ENCODE data around the gene BTBD7. TPM values are rescaled to one million over a fixed set of nuclear protein-coding genes. Genes with fewer than 3 reads are reported as not detected.

Gene BTBD7
- total RNA-seq, 1 experiment from 2014 or later = 30.1 TPM

GRCh38 chr14:93323600-93324174 is 9.1 kb downstream of the BTBD7 start:
- BruUV-seq (replicated peaks) = no TSS peak
- H4K20me1 ChIP-seq (ENCODE audit: insufficient read depth) = peaks cover 9% of the 10 kb centered on the region
- no peak overlapping the region for H3K27ac ChIP-seq

GRCh38 chr14:93322929-93323599 is 9.8 kb downstream of the BTBD7 start:
- ChIA-PET CTCF (no interaction called here), POLR2A (ENCODE audit: unreplicated experiment) (interaction anchor here (0.7 kb wide), 1 partner anchor 21 kb away, joined by 5 read pairs; no protein-coding TSS in a partner anchor)
- H3K79me2 ChIP-seq (ENCODE audit: low read depth) = peaks cover 99% of the 10 kb centered on the region
- BruUV-seq (replicated peaks) = no TSS peak
- H4K20me1 ChIP-seq (ENCODE audit: insufficient read depth) = peaks cover 12% of the 10 kb centered on the region
- H3K4me1 ChIP-seq (replicated peaks; ENCODE audit: insufficient read depth) = peaks cover 8% of the 10 kb centered on the region
- DNase-seq = no peak
- no peak overlapping the region for H3K4me3 ChIP-seq
- no peak overlapping the region for H2AFZ ChIP-seq
- no peak overlapping the region for H3K27ac ChIP-seq
- peaks cover 12% of the 10 kb centered on the region; the same call in 1 of the 2 replicates for H3K36me3 ChIP-seq (ENCODE audit: low read depth)
- no peak overlapping the region for H3K4me2 ChIP-seq
- H3K9me2 ChIP-seq (ENCODE audit: insufficient read depth) = no peaks in the 10 kb centered on the region
- H3K27me3 ChIP-seq (ENCODE audit: insufficient read depth, low read depth) = no peaks in the 10 kb centered on the region
- H3F3A ChIP-seq (ENCODE audit: insufficient read depth, low read depth) = peaks cover 3% of the 10 kb centered on the region; the same call in 1 of the 2 replicates
- no peak for TF ChIP-seq EZH2 (IDR thresholded peaks at IDR 0.05; ENCODE audit: low read depth)
- TF ChIP-seq CTCF (conservative IDR thresholded peaks at IDR 0.05) = no peak
- H3K9me3 ChIP-seq (ENCODE audit: insufficient read depth, low read depth) = no peaks in the 10 kb centered on the region
- intact Hi-C loops (cut with micrococcal nuclease; ENCODE audit: unreplicated experiment) = no loop called here

More at GRCh38 chr14:93323600-93324174, 9.1 kb downstream of the BTBD7 start:
- Histone ChIP-seq H3K27me3 (ENCODE audit: insufficient read depth, low read depth) (no peaks in the 10 kb centered on the region), H3F3A (ENCODE audit: insufficient read depth, low read depth) (peaks cover 2% of the 10 kb centered on the region; the same call in 1 of the 2 replicates), H3K36me3 (ENCODE audit: low read depth) (peaks cover 12% of the 10 kb centered on the region; the same call in 1 of the 2 replicates), H3K4me2 (no peak overlapping the region), H3K9me2 (ENCODE audit: insufficient read depth) (no peaks in the 10 kb centered on the region), H3K4me3 (no peak overlapping the region), H2AFZ (no peak overlapping the region), H3K79me2 (ENCODE audit: low read depth) (peaks cover 99% of the 10 kb centered on the region), H3K9me3 (ENCODE audit: insufficient read depth, low read depth) (no peaks in the 10 kb centered on the region), H3K4me1 (replicated peaks; ENCODE audit: insufficient read depth) (peaks cover 2% of the 10 kb centered on the region; the same call in 1 of the 2 replicates)
- TF ChIP-seq CTCF (conservative IDR thresholded peaks at IDR 0.05) = no peak
- TF ChIP-seq EZH2 (IDR thresholded peaks at IDR 0.05; ENCODE audit: low read depth) = no peak
- POLR2A ChIA-PET (ENCODE audit: unreplicated experiment) = interaction anchor here (0.7 kb wide), 1 partner anchor 22 kb away, joined by 5 read pairs; no protein-coding TSS in a partner anchor
- DNase-seq = no peak
- CTCF ChIA-PET = no interaction called here
- intact Hi-C loops (cut with micrococcal nuclease; ENCODE audit: unreplicated experiment) = no loop called here

- POLR2A ChIA-PET (ENCODE audit: unreplicated experiment) = no interaction called here
- peaks cover 12% of the 10 kb centered on the region; the same call in 1 of the 2 replicates for H3K36me3 ChIP-seq (ENCODE audit: low read depth)
- H3K4me2 ChIP-seq = no peak overlapping the region
- H3K79me2 ChIP-seq (ENCODE audit: low read depth) = peaks cover 98% of the 10 kb centered on the region
- no TSS peak for BruUV-seq (replicated peaks)
- CTCF ChIA-PET = no interaction called here
- no peaks in the 10 kb centered on the region for H3K9me3 ChIP-seq (ENCODE audit: insufficient read depth, low read depth)
- peaks cover 9% of the 10 kb centered on the region for H3K4me1 ChIP-seq (replicated peaks; ENCODE audit: insufficient read depth)
- TF ChIP-seq CTCF (conservative IDR thresholded peaks at IDR 0.05) = no peak
- no peak for TF ChIP-seq EZH2 (IDR thresholded peaks at IDR 0.05; ENCODE audit: low read depth)
- peaks cover 3% of the 10 kb centered on the region; the same call in 1 of the 2 replicates for H3F3A ChIP-seq (ENCODE audit: insufficient read depth, low read depth)
- H4K20me1 ChIP-seq (ENCODE audit: insufficient read depth) = peaks cover 20% of the 10 kb centered on the region
- H3K27me3 ChIP-seq (ENCODE audit: insufficient read depth, low read depth) = no peaks in the 10 kb centered on the region
- H3K27ac ChIP-seq = no peak overlapping the region
- no peak overlapping the region for H2AFZ ChIP-seq
- no peaks in the 10 kb centered on the region for H3K9me2 ChIP-seq (ENCODE audit: insufficient read depth)
- no peak overlapping the region for H3K4me3 ChIP-seq
- intact Hi-C loops (cut with micrococcal nuclease; ENCODE audit: unreplicated experiment) = no loop called here
- DNase-seq = no peak
Measured at GRCh38 chr14:93320489-93320888, 12.3 kb downstream of the BTBD7 start.
